NOMO-1 treated with dmso at 0.1 percent for 144 hours (cell line): Measurements from ENCODE around the gene ZNF148.

ENCODE experiments used
- DNase-seq: peaks from one replicate; lab custom pipeline; 2025; ENCODE audit not compliant: unreplicated experiment; lab: John Stamatoyannopoulos, UW

Gene ZNF148

DNA sequence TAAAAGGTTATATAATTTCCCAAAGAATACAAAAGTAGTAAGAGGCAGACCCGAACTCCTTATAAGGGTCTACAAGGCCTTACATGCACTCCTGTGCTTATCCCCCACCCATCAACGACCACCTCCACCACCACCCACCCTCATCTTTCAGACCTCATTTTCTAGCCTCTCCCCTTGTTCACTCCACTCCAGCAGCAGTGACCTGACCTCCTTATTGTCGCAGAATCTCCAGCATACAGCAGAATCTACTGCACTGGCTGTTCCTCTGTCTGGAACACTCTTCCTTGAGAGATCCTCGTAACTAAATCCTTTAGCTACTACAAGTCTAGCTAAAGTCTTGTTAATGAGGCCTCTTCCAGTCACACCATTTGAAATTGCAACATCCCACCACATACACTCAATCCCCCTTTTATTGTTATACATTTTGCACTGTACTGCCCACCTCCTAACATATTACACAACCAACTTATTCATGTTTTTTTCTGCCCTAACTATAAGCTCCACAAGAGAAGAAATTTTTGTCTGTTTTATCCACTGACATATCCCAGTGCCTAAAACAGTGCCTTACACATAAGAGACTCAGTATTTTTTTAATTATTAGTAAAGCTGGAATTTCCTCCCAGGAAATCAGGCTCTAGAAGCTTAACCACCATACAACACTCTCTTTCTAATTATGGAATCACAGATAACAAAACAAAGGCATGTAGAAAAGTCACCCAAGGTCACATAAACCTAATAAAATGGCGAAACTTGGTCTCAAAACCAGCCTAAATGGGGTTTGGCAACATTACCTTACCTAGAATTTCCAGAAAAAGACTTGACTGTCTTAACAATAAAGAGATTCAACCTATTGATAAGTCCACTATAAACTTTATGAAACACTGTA, 40.2 kb downstream of the ZNF148 start:
- peak; percentile 45 for DNase-seq

DNA sequence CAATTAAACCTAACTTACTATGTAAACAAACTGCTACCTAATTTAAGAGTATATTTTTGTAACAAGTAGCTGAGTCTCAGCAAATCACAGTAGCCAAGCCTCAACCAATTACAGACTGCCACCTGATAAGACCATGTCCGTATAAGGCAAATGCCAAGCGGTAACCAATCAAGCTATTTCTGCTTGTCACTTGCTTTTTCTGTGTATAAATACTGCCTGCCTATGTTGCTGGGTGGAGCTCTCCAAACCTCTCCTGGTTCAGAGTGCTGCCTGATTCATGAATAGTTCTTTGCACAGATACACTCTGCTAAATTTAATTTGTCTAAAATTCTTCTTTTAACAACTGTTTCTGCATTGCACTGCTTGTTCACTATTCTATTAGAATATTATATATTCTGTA, 42.6 kb downstream of the ZNF148 start:
- DNase-seq, result no peak

DNA sequence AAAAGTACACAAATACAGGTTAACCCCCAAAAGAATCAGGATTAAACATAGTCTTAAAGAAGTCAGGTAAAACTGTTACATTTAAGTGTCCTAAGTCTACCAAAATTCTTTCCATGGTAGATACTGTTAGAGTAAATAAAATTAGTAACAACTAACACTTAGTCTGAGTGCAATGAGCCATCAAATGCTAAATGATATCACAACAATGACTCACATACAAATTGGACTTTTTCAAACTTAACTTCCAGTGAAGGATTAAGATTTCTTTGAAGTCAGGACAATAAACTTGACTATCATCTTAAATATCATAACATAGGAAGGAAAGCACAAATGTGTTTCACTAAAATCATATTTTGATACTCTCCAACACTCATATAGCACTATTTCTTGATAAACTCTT, 43.9 kb downstream of the ZNF148 start:
- no peak for DNase-seq

DNA sequence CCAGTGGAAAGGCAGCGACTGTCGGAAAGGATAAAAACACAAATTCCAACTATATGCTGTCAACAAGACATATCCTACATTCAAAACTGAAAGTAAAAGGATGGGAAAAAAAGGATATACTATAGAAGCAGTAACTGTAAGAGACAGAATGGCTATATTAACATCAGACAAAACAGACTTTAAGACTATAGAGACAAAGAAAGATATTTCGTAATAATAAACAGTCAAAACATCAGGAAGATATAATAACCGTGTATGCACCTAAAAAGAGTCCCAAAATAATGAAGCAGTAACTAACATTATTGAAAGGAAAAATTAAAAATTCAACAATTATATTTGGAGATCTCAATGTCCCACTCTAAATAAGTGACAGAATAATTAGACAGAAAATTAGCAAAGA, 48.2 kb downstream of the ZNF148 start:
- no peak for DNase-seq

DNA sequence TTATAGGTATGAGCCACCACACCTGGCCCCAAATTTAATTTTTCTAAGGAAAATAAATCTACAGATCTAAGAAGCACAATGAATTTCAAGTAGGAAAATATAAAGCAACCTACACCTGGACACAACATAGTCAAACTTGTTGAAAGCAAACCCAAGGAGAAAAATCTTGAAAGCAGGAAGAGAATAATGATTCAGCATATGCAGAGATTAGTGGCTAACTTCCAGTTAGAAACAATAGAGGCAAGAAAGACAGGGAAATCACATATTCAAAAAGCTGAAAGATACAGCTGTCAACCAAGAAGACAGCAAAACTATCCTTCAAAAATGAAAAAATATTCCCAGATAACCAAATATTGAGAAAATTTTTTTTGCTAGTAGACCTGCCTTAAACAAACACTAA, 49.4 kb downstream of the ZNF148 start:
- no peak for DNase-seq

DNA sequence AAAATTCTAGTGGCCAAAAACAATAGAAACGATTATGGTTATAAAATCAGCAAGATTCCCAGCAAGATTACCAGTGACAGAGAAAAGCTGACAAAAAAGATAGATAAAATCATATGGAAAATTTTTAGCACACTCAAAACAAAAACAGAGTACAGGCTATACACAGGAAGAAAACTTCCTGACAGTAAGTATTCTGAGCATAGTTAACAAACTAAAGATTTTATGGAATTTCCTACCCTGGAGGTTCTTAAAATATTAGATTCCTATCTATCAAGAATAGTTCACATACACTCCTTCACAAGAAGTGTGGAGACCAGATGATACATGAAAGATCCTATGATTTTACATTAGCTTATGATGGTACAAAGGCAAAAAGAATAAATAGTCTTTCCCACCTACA, 50.8 kb downstream of the ZNF148 start:
- DNase-seq, result no peak

DNA sequence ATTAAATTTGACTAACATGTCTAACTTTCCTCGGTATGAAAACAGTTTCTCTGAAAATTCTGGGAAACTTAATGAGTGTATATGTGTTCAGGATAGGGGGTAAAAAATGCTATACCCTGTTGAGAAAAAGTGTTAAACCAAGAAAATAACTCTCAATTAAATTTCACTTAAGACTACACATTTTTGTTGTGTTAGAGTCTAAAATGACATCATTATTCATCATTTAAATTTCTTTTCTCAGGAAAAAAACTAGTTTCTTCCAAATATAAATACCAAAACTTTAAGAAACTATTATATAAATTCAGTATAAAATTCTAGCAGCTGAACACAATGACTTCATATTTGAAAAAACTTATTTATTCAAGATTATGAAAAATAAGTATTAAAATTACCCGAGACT, 52.2 kb downstream of the ZNF148 start:
- DNase-seq, result no peak

DNA sequence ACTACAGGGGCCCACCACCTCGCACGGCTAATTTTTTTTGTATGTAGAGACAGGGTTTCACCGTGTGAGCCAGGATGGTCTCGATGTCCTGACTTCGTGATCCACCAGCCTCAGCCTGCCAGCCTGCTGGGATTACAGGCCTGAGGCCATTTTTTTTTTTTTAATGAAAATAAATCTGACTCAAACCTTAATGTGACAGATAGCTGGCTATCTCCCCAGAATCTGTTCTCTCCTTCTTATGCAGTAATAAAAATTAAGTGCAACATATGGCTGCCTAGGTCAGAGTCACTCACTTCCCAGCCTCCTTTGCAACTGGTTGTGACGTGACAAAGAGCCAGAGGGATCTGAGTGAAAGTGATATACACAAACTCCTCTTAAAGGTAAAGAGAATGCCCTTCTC, 53.0 kb downstream of the ZNF148 start:
- DNase-seq, result no peak

DNA sequence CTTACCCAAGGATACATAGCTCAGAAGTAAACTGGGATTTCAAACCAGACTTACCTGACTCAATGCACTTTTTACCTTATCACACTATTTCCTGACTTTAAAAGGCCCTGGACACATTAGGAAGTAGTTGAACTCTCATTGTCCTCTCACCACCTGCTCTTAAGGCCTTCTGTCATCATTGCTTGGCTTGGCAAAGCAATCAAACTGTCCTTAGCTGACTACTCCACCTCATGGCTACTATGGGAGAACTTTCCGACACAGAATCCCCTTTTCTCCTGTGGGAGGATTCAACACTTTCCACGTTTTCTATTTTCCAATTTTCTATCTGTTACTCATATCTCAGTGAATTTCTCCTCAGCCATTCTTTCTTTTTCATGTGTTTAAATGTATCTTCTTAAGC, 55.4 kb downstream of the ZNF148 start:
- no peak for DNase-seq

DNA sequence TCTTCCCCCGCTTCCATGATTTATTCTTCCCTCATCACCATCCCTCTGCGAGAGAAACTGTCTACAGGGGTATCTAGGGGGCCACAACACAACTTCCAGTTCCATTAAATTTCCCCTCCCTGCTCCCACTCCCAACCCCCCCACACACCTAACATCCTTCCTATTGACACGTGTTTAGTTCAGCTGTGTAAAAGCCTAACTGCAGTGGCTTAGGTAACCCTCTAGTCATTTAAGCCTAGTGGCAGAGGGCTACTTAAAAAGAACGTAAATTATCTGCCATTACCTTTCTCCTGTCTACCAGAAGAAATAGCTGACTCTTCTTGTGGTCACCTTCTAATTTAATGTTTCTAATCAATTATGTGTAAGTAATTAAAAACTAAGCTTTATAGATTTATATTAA, 56.3 kb downstream of the ZNF148 start:
- no peak for DNase-seq

DNA sequence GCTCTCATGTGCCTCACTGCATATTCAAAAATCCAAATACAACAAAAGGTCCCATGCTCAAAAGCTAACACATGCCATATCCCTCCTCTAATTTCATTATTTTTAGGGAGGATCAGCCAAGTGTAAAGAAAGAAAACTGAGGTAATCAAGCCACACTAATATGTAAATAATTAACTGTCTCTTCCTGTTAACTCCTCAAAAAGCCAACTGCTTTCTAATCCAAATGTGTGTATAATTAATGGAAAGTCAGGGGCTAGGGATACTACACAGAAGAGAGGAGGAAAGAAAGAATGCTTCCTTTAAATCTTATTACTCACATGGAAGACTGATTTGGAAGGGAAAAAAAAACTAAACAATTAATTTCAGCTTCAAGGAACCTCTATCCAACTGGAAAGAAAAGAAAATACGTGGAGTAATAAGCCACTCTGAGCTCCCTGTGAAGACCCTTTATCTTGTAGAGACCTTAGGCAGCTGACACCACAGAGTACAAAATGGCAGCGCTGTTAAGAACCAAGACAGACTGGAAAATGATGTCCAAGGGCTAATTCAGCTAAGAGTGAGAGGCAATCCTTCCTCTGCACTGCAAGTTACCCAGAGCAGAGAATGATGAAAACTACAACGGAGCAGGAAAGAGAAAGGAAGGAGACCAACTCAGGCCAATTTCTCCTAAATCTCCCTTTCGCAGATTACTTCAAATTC, 56.8 kb downstream of the ZNF148 start:
- DNase-seq, result no peak

DNA sequence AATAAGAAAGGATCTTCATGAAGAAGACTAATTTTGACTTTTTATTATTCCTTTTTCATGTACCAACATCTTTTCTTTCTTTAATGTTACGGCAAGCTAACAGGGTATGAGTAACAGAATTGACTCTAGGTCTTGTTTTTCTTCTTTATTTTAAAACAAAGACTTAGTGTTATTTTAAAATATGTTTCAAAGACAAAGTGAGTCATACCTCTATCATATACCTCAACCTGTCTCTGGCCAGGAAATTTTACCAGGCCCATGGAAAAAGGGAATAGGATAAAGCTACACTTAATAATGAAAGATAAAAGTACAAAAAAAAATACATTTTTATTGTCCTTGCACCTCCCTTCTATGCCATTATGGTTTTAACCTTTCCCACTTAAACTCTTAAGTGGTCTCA, 57.4 kb downstream of the ZNF148 start:
- DNase-seq, result no peak

DNA sequence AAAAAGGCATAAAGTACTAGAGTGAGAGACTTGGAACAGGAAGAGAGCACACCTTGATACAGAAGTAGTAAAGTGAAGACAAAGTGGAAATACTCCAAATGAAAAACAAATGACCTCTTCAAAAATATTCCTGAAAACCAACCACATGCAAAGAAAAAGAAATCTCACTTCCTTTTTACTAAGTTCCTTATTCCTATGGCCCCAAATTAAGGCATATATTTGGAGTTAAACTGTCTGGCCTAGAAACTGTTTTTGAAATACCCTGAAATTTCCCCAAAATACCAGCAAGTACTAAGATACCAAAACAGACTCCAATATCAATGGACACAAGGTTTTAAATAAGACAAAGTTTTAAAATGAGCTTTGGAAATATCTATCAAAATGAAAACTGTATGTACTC, 58.2 kb downstream of the ZNF148 start:
- peak; percentile 9 for DNase-seq

DNA sequence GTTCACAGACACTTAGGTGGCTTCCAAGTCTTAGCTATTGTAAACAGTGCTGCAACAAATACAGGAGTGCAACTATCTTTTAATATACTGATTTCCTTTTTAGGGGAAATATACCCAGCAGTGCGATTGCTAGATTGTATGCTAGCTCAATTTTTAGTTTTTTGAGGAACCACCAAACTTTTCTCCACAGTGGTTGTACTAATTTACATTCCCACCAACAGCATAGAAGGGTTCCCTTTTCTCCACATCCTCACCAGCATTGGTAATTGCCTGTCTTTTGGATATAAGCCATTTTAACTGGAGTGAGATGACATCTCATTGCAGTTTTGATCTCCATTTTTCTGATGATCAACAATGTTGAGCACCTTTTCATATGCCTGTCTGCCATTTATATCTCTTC, 58.9 kb downstream of the ZNF148 start:
- DNase-seq, result no peak

DNA sequence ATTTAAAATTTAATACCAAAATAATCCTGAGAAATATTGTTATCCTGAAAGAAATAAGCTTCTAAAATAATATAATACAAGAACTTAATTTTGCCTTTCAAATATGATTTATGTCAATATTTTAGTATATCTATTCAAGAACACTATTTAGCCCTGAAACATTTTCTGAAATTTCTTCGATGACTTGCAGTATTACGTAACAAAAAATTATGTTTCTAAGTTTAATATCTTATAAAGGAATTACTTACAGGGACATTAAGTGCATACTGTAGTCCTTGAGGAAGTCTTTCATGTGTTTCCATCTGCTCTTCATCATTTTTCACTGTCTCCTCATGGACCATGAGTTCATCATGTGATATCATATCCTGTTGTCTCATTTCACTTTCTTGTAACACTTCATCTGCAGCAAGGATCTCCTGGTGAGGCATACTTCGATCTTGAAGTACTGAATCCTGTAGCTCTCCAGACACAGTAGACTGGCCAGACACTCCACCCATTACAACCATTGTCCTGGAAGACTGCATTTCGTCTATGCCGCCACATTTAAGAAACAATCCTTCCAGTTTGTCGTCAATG, 62.0 kb downstream of the ZNF148 start:
- no peak for DNase-seq

DNA sequence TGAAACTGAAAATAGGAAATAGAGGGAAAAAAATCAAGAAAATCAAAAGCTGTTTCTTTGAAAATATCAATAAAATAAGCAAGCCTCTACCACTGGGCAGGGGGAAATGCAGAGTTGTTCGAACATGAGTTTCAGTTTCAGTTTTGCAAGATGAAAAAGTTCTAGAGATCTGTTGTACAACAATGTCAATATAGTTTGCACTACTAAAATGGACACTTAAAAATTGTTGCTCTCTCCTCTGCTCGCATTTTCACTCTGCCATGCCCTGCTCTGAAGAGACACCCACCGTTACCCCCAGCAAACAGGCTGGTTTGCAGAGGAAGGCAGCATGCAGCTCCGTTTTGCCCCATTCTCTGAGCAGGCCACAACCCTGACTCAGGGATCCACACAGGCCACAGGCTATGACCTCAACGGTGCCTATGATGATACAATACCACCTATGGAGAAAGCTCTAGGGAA, 64.5 kb downstream of the ZNF148 start:
- no peak for DNase-seq

DNA sequence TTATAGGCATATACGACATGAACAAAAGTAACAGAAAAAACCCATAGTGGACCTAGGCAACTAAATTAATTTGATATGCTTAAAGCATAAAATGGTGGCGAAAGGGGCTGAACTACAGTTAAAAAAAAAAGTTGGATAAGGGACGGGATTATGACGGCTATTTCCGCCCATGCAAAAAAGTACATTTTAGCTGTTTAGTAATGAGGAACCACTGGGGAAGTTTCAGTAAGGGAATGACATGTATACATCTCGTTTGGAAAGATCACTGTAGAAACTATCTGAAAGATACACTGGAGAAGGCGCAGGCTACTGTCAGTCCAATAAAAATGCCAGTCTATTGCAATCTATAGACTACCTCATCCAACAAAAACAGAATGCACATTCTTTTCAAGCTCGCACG, 65.6 kb downstream of the ZNF148 start:
- no peak for DNase-seq

DNA sequence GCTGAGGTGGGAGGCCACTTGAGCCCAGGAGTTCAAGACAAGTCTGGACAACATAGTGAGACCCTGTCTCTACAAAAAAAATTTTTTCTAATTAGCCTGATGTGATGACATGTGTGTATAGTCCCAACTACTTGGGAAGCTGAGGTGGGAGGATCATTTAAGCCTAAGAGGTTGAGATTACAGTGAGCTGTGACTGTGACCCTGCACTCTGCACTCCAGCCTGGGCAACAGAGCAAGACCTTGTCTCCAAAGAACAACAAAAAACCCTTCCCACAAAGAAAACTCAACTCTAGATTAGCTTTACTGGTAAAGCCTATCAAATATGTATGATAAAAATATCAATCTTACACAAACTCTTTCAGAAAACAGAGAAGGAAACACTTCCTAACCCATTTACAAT, 68.5 kb downstream of the ZNF148 start:
- no peak for DNase-seq

DNA sequence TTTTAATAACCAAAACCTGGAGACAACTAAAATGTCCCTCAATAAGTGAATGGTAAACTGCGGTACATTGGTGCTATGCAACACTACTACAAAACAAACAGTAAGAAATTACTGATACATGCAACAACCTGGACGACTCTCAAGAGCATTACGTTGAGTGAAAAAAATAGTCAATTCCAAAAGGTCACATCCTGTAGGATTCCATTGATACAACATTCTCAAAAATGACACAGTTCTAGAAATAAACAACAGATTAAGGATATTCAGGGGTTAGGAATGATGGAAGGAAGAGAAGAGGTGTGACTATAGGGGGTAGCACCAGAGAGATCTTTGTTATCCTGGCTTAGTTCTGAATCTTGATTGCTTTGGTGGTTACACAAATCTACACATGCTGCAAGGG, 72.2 kb downstream of the ZNF148 start:
- no peak for DNase-seq

DNA sequence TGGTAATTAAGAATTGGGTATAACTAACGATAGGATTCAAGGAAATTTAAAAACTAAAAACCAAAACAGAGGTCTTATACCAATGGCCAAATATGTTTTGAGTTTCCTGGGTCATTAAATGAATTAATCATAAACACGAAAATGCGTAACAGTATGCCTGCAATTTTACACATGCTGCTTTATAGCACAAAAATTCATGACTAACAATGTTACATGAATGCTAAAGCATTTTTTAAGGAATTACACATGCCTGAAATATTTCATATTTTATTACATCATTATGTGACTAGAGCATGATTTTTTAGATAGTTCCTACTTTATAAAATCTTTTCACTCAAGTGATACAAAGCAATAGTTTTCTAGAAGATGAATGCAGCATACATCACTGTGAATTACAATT, 74.7 kb downstream of the ZNF148 start:
- DNase-seq, result no peak

DNA sequence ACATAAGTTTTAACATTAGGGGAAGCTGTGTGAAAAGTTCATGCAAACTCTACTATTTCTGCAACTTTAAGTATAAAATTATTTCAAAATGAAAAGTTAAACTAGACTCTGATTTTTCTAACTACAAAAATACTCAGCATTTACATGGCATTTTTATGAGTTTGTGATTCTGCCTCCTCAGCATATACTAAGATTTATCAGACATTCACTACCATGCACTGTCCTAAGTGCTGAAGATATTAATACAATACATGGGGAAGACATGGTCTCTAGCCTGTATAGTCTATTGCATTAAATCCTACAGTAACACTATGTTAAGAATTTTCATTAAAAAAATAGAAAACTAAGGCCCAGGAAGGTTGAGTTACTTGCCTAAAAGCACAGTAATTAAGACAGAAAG, 80.7 kb downstream of the ZNF148 start:
- DNase-seq, result no peak

DNA sequence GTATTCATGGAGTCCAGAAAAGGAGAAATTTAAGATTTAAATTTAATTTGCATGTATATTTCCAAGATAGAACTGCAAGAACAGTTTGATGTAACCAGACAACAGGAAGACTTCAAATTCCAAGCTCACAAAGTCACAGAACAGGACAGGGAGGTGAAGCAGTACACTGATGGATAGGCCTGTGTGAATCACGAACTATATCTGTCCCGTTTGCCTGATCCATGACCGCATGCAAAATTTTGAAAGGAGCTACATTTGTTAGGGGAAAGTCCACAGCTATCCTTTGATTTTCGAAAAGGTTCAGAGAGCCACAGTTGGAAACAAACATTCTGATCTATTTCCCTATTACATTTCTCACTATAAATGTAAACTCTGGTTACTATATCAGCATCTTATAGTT, 83.1 kb downstream of the ZNF148 start:
- no peak for DNase-seq
